Stimulated activated CD4-positive, alpha-beta T cell treated with anti-CD3 and anti-CD28 coated beads, Interleukin-1b, Interleukin-23, amount 100 ng/mL, for 1 hour (primary cell): ENCODE measurements around the gene UHRF2.
"Not testable (repeated sequence)": the region's sequence is repeated elsewhere in the genome, so short reads cannot be mapped to it uniquely, and the experiment has no call there.

Experiments used
- DNase-seq, 2 donors: peaks; one replicate each; pipeline ENCODE4 v3.0.0-alpha.2; 2020; ENCODE audit warnings: low read depth in 2 of 2

UHRF2 gene

GRCh38 chr9:6488395-6488794 is 75.4 kb downstream of the UHRF2 start:
- no peak for DNase-seq

DNA sequence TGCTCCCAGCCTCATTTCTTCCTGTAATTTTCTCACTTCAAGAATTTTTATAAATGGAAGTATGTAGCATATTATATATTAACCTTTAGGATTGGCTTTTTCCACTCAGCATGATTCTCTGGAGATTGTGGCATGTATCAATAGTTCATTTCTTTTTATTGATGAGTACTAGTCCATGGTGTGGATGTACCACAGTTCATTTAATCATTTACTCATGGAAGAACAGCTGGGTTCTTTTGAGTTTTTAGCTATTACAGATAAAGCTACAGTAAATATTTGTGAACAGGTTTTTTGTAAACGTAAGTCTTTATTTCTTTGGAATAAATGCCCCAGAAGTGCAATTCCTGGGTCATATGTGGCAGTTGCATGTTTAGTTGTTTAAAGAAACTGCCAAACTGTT is 76.1 kb downstream of the UHRF2 start:
- DNase-seq = no peak

DNA sequence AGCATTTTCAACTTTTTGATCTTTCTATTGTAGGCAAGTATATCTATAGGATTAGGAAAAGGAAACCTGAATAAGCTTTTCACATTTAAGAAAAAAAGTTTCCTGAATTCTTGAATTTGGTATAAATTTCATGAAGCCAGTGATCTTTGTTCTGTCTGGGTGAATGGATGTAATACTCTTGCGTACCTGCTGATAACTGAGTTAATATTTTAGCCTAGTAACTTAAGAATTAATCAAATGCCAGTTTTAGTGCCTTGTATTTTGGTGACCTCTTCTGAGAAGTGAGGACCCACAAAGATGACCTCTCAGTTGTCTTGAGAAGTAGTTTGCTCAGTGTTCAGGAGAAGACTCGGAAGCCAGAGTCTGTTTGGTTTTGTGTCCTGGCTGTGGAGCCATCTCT is 77.9 kb downstream of the UHRF2 start:
- DNase-seq = no peak

GRCh38 chr9:6495466-6495865 is 82.5 kb downstream of the UHRF2 start:
- no peak for DNase-seq

DNA sequence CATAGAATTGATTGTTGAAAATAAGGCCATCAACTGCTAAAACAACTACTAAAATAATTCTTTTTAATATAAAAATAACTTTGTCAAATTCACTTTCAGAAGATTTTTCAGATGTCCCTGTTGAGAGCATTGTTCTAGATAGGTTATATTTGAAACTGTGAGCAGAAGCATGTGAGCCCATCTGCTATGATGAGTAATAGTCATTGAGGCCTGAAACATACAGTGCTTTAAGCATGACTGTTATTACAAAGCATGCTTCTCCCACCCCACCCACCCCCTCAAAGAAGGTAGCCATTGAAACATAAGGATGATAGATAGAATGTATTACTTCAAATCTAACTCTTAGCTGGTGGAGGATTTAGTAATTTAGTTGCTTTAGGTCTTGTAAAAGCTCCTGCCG is 86.0 kb downstream of the UHRF2 start:
- no peak for DNase-seq

DNA sequence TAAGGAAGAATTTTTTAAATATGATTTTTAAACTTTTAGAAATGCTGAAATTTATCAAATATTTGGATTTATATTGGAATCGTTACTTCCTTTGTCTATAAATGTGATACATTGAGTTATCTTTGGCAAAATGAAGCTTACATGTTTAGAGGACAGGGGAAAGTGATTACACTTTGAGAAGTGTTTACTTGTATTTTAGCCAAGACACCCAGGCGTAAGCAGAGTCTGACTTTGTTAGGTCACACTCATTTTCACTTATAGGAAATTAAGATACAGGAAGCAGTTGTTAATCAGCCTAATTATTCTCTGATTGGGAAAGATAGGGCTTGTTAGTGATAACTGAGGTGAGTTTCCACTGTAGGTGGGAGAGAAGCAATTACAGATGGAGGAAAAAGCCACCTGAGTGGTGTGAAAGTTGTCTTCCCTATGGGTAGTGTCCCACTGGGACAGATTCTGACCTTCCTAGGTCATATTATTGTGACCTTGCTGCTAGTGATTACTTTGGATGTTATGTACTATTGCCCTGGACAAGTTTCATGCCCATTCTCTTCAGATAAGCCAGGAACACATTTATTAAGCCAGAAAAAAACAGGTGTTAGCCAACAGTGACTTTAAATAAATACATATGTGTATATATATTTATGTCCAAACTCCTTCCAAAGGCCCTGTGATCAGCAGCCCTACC is 88.7 kb downstream of the UHRF2 start:
- no peak for DNase-seq

DNA sequence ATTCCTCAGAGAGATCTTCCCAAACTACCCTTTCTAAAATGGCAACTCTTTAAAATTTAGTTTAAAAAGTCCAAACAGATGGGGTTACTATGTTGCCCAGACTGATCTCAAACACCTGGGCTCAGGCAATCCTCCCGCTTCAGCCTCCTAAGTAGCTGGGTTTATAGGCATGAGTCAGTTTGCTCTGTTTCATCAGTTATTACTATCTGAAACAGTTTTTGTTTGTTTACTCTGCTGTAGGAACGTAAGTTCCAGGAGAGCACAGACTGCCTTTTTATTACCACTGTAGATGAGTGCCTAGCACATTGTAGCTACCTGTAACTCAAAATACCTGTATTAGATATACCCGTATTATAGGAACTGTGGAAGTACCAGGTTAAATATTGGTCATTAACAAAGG is 89.4 kb downstream of the UHRF2 start:
- no peak for DNase-seq

DNA sequence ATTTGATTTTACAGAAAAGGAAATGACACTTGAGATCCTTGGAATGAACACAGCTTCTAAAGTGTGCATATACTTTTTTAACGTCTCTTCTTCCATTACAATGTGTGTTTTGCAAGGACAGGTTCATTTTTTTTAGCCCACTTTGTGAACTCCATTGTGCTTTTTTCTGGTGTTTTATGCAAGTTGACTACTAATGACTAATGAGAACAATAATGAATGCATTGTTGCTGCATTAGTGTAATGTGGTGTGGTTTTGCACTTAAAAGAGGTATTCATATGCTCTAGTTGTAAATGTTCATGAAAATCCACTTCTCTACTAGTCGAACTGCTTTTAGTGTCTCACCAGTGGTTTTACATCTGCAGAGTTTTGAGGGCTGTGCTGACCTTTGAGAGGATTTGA is 93.6 kb downstream of the UHRF2 start:
- no peak for DNase-seq

DNA sequence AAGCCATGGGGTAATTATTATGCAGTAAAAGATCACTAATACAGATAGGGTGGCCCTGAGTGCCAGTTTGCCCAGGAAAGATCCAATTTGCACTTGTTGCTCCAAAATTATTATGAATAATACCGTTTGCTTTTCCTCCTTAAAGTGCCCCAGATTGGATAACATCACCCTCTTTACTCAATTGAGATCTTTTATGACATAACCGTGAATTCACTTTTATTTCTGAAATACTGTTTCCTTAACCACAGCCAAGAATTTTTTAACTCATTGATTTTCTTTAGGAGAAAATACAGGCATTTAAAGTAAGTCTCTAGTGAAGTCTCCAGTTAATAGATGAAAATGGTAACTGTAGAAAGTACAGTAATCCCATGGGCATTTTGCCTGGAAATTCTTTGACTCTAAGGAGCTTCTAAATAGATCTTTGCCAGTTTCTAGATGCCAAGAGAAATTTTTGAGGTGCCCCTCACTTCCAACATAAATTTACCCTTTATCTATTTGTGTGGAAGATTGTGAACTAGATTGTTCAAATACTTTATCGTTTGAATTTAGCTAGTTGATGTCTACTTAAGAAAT is 99.2 kb downstream of the UHRF2 start:
- no peak for DNase-seq

GRCh38 chr9:6522263-6522662 is 109.3 kb downstream of the UHRF2 start:
- DNase-seq = no peak

DNA sequence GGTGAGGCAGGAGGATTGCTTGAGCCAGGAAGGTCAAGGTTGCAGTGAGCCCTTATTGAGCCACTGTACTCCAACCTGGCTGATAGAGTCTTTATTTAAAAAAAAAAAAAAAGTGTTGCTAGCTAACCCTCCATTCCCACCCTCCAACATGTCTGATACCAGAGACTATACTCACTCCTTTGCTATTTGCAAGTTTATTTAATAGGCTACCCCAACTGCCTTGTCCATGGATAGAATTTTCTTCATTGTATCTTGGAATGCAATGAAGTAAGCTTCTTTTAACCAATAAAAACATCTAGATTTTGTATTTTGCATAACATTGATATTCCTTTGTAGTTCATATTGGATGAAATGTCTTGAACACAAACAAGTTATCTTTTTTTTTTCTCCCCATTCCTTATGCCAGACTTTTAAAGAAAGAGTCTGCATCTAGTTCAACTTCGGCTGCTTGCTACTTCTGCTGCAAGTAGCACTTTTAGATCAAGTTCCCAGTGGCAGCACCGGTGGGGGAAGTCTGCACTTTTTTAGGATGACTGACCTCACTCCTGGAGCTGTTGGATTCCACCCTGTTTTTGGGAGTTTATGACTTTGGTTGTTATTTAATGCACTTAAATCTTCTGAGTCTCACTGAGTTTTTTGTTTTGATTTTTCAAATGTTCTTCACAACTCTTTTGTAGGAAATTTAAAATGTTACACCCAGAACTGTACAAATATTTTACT is 112.5 kb downstream of the UHRF2 start:
- DNase-seq = no peak

DNA sequence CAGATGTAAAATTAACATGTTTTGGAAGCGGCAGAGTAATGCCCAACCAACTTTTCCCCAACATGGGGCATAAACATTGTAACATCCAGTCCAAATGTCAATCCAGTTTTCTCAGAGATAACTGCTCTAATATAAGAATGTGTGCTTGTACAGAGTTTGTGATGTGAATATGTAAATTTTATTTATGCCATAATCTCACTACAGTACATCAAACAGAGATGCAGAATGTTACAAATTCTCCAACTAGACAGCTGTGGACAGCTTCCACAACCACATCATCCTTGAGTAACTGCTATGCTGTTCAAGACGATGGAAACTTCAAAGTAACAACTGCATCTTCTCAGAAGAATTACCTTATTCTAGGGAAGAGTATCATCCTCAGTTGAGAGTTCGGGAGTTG is 122.6 kb downstream of the UHRF2 start:
- no peak for DNase-seq

- DNase-seq = no peak
Measured at GRCh38 chr9:6538666-6539071, 125.7 kb downstream of the UHRF2 start.

DNA sequence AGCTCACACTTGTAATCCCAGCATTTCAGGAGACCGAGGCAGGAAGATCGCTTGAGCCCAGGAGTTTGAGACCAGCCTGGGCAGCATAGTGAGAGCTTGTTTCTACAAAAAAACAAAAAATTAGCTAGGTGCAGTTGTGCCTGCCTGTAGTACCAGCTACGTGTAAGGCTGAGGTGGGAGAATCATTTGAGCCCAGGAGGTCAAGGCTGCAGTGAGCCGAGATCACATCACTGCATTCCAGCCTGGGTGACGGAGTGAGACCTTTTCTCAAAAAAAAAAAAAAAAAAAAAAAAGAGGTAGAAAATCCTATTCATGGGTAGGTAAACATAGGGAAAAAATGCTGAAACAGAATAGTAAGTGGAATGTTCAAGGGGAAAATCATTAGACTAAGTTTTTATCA is 129.6 kb downstream of the UHRF2 start:
- DNase-seq = not testable (repeated sequence)

GRCh38 chr9:6543204-6543603 is 130.2 kb downstream of the UHRF2 start:
- DNase-seq = no peak

DNA sequence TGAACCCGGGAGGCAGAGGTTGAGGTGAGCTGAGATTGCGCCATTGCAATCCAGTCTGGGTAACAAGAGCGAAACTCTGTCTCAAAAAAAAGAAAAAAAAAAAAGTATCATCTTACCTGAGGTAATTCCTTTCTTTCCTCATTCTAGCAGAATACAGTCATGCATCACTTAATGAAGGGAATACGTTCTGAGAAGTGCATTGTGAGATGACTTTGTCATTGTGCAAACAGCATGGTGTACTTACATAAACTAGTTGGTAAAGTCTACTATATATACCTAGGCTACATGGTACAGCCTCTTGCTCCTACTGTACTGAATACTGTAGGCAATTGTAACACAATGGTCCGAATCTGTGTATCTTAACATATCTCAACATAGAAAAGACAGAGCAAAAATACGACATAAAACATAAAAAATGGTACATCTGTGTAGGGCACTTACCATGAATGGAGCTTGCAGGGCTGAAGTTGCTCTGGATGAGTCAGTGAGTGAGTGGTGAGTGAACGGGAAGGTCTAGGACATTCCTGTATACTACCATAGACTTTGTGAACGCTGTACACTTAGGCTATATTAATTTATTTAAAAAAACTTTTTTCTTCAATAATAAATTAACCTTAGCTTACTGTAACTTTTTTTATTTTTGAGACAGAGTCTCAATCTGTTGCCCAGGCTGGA is 132.2 kb downstream of the UHRF2 start:
- DNase-seq = no peak

- DNase-seq = no peak
Measured at GRCh38 chr9:6549106-6549800, 136.3 kb downstream of the UHRF2 start.

- DNase-seq = no peak
Measured at GRCh38 chr9:6551136-6551535, 138.1 kb downstream of the UHRF2 start.

- DNase-seq = no peak
Measured at GRCh38 chr9:6552033-6552432, 139.0 kb downstream of the UHRF2 start.

GRCh38 chr9:6552498-6553121 is 139.6 kb downstream of the UHRF2 start:
- no peak for DNase-seq

DNA sequence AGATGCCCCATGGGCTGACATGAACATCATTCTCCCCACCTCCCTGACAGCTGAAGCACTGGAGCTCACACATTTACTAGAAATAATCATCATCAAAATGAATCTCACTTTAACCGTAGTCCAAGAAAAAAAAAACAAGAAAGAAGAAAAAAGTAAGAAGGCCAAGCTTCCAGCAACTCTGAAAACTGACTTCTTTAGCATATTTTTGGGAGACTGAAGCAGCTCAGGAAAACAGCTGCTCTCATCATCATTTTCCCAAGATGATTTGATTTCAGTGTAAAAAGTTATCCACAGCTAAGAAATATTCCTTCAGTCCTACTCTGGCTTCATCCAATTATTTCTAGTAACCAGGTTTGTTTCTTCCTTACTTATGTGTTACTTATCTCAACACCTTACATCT is 140.9 kb downstream of the UHRF2 start:
- DNase-seq = no peak
